CD14-positive monocyte (primary cell): ENCODE measurements around the gene MXRA5. TPM values are rescaled to one million over a fixed set of nuclear protein-coding genes. Genes with fewer than 3 reads are reported as not detected.
"Not testable (repeated sequence)": the region's sequence is repeated elsewhere in the genome, so short reads cannot be mapped to it uniquely, and the experiment has no call there.

Experiments
- DNase-seq, 3 donors: peaks; one replicate each; pipeline ENCODE4 v3.0.0-alpha.2; 2011 to 2022
- H2AFZ ChIP-seq: 2 replicates; pipeline ENCODE4 v1.6.0; 2012; ENCODE audit warnings: mild to moderate bottlenecking, low read depth, low read length, inconsistent platforms; ENCODE audit not compliant: insufficient read depth, poor library complexity, severe bottlenecking
- H3K27ac ChIP-seq, 2 donors: 1 replicate in 1 of 2; 2 replicates in 1 of 2; pipeline ENCODE4 v1.5.1; 2012 to 2013; ENCODE audit warnings: low read length in 2 of 2, control low read depth in 1 of 2, inconsistent platforms in 1 of 2, low read depth in 1 of 2, mild to moderate bottlenecking in 1 of 2
- H3K27me3 ChIP-seq, 2 donors: one replicate each; pipeline versions ENCODE4 v1.6.0 to v1.6.1; 2011 to 2013; ENCODE audit warnings: low read length in 2 of 2; ENCODE audit not compliant: control insufficient read depth in 2 of 2, insufficient read depth in 2 of 2
- H3K36me3 ChIP-seq, 2 donors: replicated peaks in 1 of 2; 1 replicate in 1 of 2; 2 replicates in 1 of 2; pipeline versions ENCODE4 v1.5.1 to v1.6.1; 2012 to 2013; ENCODE audit warnings: low read length in 2 of 2, control low read depth in 1 of 2, inconsistent platforms in 1 of 2, mild to moderate bottlenecking in 1 of 2; ENCODE audit not compliant: insufficient read depth in 2 of 2, control insufficient read depth in 1 of 2
- H3K4me1 ChIP-seq, 2 donors: 1 replicate in 1 of 2; 2 replicates in 1 of 2; pipeline versions ENCODE4 v1.5.1 to v1.6.1; 2012 to 2013; ENCODE audit warnings: low read length in 2 of 2, control low read depth in 1 of 2, inconsistent platforms in 1 of 2, mild to moderate bottlenecking in 1 of 2, moderate library complexity in 1 of 2; ENCODE audit not compliant: insufficient read depth in 2 of 2, control insufficient read depth in 1 of 2
- H3K4me2 ChIP-seq: replicated peaks from 2 replicates; pipeline ENCODE3; 2012; ENCODE audit warnings: low read length, moderate library complexity, mild to moderate bottlenecking; ENCODE audit not compliant: poor library complexity, severe bottlenecking; ENCODE audit errors: extremely low read depth
- H3K4me3 ChIP-seq, 3 experiments: fragments of 200-600 bp in 1 of 3; sonication (generic) in 1 of 3; replicated peaks in 1 of 3; 1 replicate in 2 of 3; 2 replicates in 1 of 3; pipeline ENCODE4 v1.5.1; 2011 to 2013; ENCODE audit warnings: low read length in 3 of 3, mild to moderate bottlenecking in 3 of 3, control low read depth in 2 of 3, low read depth in 2 of 3, inconsistent platforms in 1 of 3, moderate library complexity in 1 of 3
- H3K79me2 ChIP-seq: 2 replicates; pipeline ENCODE4 v1.6.0; 2012; ENCODE audit warnings: mild to moderate bottlenecking, control low read depth, inconsistent platforms, low read length, moderate library complexity; ENCODE audit not compliant: insufficient read depth
- H3K9ac ChIP-seq: 2 replicates; pipeline ENCODE4 v1.6.0; 2017; ENCODE audit warnings: low read length, mild to moderate bottlenecking; ENCODE audit not compliant: insufficient read depth, poor library complexity, severe bottlenecking
- H3K9me3 ChIP-seq, 2 donors: replicated peaks in 1 of 2; 1 replicate in 1 of 2; 2 replicates in 1 of 2; pipeline versions ENCODE4 v1.5.1 to v1.6.1; 2012 to 2013; ENCODE audit warnings: low read length in 2 of 2, control low read depth in 1 of 2; ENCODE audit not compliant: control insufficient read depth in 1 of 2, insufficient read depth in 1 of 2
- H4K20me1 ChIP-seq: 2 replicates; pipeline ENCODE4 v1.6.0; 2012; ENCODE audit warnings: mild to moderate bottlenecking, low read length, control low read depth, moderate library complexity; ENCODE audit not compliant: insufficient read depth
- H3K27ac Mint-ChIP-seq, 7 donors: one replicate each; pipeline ENCODE4 v1.8.0; 2020; ENCODE audit warnings: mild to moderate bottlenecking in 7 of 7, mixed read lengths in 7 of 7, moderate library complexity in 6 of 7, inconsistent platforms in 2 of 7
- H3K27me3 Mint-ChIP-seq, 3 donors: one replicate each; pipeline ENCODE4 v1.8.0; 2021 to 2022; ENCODE audit warnings: low read depth in 3 of 3, mild to moderate bottlenecking in 3 of 3, mixed read lengths in 3 of 3, moderate library complexity in 3 of 3, inconsistent platforms in 1 of 3
- H3K36me3 Mint-ChIP-seq, 2 donors: one replicate each; pipeline ENCODE4 v1.8.0; 2020; ENCODE audit warnings: mixed read lengths in 2 of 2, inconsistent platforms in 1 of 2, mild to moderate bottlenecking in 1 of 2
- H3K4me1 Mint-ChIP-seq: one replicate; pipeline ENCODE4 v1.8.0; 2020; ENCODE audit warnings: mild to moderate bottlenecking, mixed read lengths
- H3K4me3 Mint-ChIP-seq, 2 donors: one replicate each; pipeline ENCODE4 v1.8.0; 2020; ENCODE audit warnings: mild to moderate bottlenecking in 2 of 2, mixed read lengths in 2 of 2, moderate library complexity in 1 of 2
- H3K9me3 Mint-ChIP-seq, 7 donors: one replicate each; pipeline ENCODE4 v1.8.0; 2020 to 2022; ENCODE audit warnings: mixed read lengths in 7 of 7, mild to moderate bottlenecking in 6 of 7, moderate library complexity in 6 of 7, inconsistent platforms in 2 of 7
- WGBS: methylation state at CpG from one replicate; pipeline ENCODE4 v1.1.5; 2013; ENCODE audit warnings: missing lambda C conversion rate; ENCODE audit not compliant: insufficient coverage; 5-methylcytosine and 5-hydroxymethylcytosine counted together
- intact Hi-C, 2 donors: fragments of 100-400 bp; cut with micrococcal nuclease; formaldehyde crosslinking; loops; one replicate each; pipeline versions ENCODE4 v1.15.0 to v1.15.1; 2023
- polyA plus RNA-seq, 3 donors: library from polyadenylated mRNA; depleted of rRNA in 1 of 3; unstranded in 2 of 3; stranded (reverse) in 1 of 3; fragments of 300-500 nt in 2 of 3; fragments of >200 nt in 1 of 3; fragmentation: Illumina TruSeq in 2 of 3; gene quantifications; 1 replicate in 2 of 3; 2 replicates in 1 of 3; pipeline ENCODE4 v1.2.3, GENCODE V29; 2012 to 2021
- TF ChIP-seq, protein P1 (sequence below): fragments of 200-600 bp; IDR thresholded peaks from one replicate; pipeline ENCODE4 v1.8.0; 2022; ENCODE audit warnings: antibody characterized with exemption, mild to moderate bottlenecking

MXRA5 gene
- polyA plus RNA-seq, 3 donors: not detected

DNA sequence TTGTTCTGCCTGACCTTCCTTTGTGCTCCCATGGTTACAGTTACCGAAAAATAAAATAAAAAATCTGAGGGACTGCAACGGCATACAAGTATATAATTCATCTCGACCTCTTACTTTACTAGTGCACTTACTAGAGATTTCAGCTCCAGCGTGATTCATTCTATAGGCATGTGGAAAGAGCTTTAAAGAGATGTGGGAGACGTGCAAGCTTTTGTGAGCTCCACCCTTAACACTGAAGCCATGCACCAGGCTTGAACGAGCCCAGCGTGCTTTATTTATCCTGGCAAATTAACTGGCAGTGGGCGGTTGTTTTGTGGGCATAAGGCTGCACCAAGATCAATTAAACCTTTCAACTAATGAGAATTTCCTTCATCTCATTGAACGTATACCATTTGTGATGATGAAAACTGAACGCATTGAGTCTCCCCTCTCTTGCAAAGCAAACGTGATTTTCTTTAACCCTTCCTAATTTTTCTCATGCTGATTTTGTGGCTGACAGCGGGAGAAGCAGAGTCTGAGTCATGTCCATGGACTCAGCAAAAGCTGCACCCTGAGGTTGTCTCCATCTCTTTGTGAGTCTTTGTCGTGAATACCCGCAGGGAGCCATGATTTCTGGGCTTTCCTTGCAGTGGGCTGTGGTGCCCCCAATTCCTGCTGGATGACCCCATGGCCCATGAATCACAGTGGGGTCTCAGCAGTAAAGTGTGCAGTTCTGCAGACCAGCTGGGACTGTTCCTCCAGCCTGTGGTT lies 60.1 kb downstream of the MXRA5 start:
- Histone ChIP-seq H4K20me1 (no peaks in the 10 kb centered on the region), H3K79me2 (no peaks in the 10 kb centered on the region), H2AFZ (no peak overlapping the region), H3K27me3 (no peaks in the 10 kb centered on the region), H3K27ac (no peak overlapping the region), H3K9ac (no peak overlapping the region), H3K4me2 (no peak overlapping the region), H3K36me3 (no peaks in the 10 kb centered on the region), H3K9me3 (no peaks in the 10 kb centered on the region), H3K4me1 (no peaks in the 10 kb centered on the region), H3K4me3 (no peak overlapping the region)
- Mint-ChIP-seq H3K27ac (no peak overlapping the region), H3K4me1 (no peaks in the 10 kb centered on the region), H3K9me3 (peaks cover 0 to 8% (median 0%) of the 10 kb centered on the region in 7 donors), H3K4me3 (no peak overlapping the region), H3K36me3 (no peaks in the 10 kb centered on the region), H3K27me3 (peaks cover 0 to 4% (median 0%) of the 10 kb centered on the region in 3 donors)
- intact Hi-C loops: no loop called here
- WGBS: 75% methylated on average over 2 of the region's 14 CpGs
- DNase-seq: no peak
- TF ChIP-seq, protein P1, sequence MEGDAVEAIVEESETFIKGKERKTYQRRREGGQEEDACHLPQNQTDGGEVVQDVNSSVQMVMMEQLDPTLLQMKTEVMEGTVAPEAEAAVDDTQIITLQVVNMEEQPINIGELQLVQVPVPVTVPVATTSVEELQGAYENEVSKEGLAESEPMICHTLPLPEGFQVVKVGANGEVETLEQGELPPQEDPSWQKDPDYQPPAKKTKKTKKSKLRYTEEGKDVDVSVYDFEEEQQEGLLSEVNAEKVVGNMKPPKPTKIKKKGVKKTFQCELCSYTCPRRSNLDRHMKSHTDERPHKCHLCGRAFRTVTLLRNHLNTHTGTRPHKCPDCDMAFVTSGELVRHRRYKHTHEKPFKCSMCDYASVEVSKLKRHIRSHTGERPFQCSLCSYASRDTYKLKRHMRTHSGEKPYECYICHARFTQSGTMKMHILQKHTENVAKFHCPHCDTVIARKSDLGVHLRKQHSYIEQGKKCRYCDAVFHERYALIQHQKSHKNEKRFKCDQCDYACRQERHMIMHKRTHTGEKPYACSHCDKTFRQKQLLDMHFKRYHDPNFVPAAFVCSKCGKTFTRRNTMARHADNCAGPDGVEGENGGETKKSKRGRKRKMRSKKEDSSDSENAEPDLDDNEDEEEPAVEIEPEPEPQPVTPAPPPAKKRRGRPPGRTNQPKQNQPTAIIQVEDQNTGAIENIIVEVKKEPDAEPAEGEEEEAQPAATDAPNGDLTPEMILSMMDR: no peak

DNA sequence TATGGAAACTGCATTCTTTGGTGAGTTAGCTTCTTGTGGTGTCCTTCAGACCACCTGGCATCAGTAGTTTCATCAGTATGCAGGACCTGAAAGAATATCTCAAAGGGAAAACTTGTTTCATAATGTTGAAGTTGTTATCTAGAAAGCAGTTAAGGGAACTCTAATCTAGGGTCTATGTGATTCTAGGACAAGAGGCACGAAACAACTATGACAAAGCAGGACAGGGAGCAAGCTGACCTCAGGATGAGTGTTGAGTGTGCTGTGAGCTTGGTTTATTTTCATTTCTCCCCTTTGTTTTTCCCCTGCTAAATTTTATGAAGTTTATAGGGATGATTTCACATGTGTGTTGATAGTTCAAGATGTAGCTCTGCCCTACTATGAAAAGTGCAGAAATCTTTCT lies 65.7 kb downstream of the MXRA5 start:
- WGBS: no CpG with 5 or more reads among the region's 1 CpG
- Histone ChIP-seq H3K79me2 (no peaks in the 10 kb centered on the region), H3K27me3 (no peaks in the 10 kb centered on the region), H3K36me3 (no peaks in the 10 kb centered on the region), H2AFZ (no peak overlapping the region), H3K9me3 (peaks cover 0 to 23% of the 10 kb centered on the region in 2 donors), H3K9ac (no peak overlapping the region), H4K20me1 (no peaks in the 10 kb centered on the region), H3K4me2 (no peak overlapping the region), H3K4me3 (no peak overlapping the region), H3K27ac (no peak overlapping the region), H3K4me1 (no peaks in the 10 kb centered on the region)
- TF ChIP-seq, protein P1: no peak
- intact Hi-C loops: no loop called here
- no peaks in the 10 kb centered on the region for H3K4me1 Mint-ChIP-seq
- no peaks in the 10 kb centered on the region for H3K36me3 Mint-ChIP-seq
- peaks cover 3 to 29% (median 6%) of the 10 kb centered on the region in 7 donors for H3K9me3 Mint-ChIP-seq
- peaks cover 0 to 4% (median 0%) of the 10 kb centered on the region in 3 donors for H3K27me3 Mint-ChIP-seq
- DNase-seq: no peak
- H3K27ac Mint-ChIP-seq: no peak overlapping the region
- no peak overlapping the region for H3K4me3 Mint-ChIP-seq

DNA sequence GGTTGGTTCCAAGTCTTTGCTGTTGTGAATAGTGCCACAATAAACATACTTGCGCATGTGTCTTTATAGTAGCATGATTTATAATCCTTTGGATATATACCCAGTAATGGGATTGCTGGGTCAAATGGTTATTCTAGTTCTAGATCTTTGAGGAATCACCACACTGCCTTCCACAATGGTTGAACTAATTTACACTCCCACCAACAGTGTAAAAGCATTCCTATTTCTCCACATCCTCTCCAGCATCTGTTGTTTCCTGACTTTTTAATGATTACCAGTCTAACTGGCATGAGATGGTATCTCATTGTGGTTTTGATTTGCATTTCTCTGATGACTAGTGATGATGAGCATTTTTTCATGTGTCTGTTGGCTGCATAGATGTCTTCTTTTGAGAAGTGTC lies 72.8 kb downstream of the MXRA5 start:
- H3K4me2 ChIP-seq, H3K36me3 Mint-ChIP-seq, H3K4me3 ChIP-seq, H3K4me1 Mint-ChIP-seq, H3K4me3 Mint-ChIP-seq, H3K27me3 ChIP-seq, H3K9me3 ChIP-seq, H2AFZ ChIP-seq, H3K27ac ChIP-seq, intact Hi-C loops, H3K27ac Mint-ChIP-seq, H3K9ac ChIP-seq, H3K36me3 ChIP-seq, DNase-seq, H3K79me2 ChIP-seq, H4K20me1 ChIP-seq, H3K27me3 Mint-ChIP-seq, H3K4me1 ChIP-seq: not testable (repeated sequence)
- peaks cover 3 to 19% (median 8%) of the 10 kb centered on the region in 7 donors for H3K9me3 Mint-ChIP-seq
- WGBS: no CpG with 5 or more reads among the region's 1 CpG
